ENCODE measurements around the gene EYS.

Gene EYS

GRCh38 chr6:63816401-63816981, 1890.5 kb downstream of the EYS start:
- Histone ChIP-seq H3K27ac (ENCODE audit: low read depth, low read length) (no peak overlapping the region), H3K27me3 (ENCODE audit: control insufficient read depth, low read length) (peaks cover 6% of the 10 kb centered on the region), H3K9me3 (ENCODE audit: control insufficient read depth, insufficient read depth, low read length) (no peaks in the 10 kb centered on the region), H4K20me1 (ENCODE audit: control insufficient read depth, insufficient read depth, low read depth, low read length) (no peaks in the 10 kb centered on the region), H3K4me1 (ENCODE audit: control insufficient read depth, low read length) (no peaks in the 10 kb centered on the region), H3K9me2 (replicated peaks; ENCODE audit: control insufficient read depth, low read length) (no peaks in the 10 kb centered on the region), H3K79me2 (ENCODE audit: control insufficient read depth, low read length) (no peaks in the 10 kb centered on the region), H3K36me3 (ENCODE audit: control insufficient read depth, low read length) (no peaks in the 10 kb centered on the region), H3F3A (ENCODE audit: control insufficient read depth, insufficient read depth) (no peaks in the 10 kb centered on the region), H3K4me3 (ENCODE audit: low read length) (no peak overlapping the region), H3K4me2 (ENCODE audit: low read length) (no peak overlapping the region)
- TF ChIP-seq EZH2phosphoT487 (IDR thresholded peaks at IDR 0.05; ENCODE audit: borderline replicate concordance, low read length) (no peak), CTCF (IDR thresholded peaks at IDR 0.05; ENCODE audit: low read depth, low read length, poor library complexity, severe bottlenecking) (no peak)

GRCh38 chr6:63814459-63814858, 1892.6 kb downstream of the EYS start:
- H3K4me1 ChIP-seq (ENCODE audit: control insufficient read depth, low read length): no peaks in the 10 kb centered on the region

GRCh38 chr6:63813566-63814120, 1893.4 kb downstream of the EYS start:
- H3K4me2 ChIP-seq (ENCODE audit: low read length): no peak overlapping the region
- H3K9me2 ChIP-seq (replicated peaks; ENCODE audit: control insufficient read depth, low read length): no peaks in the 10 kb centered on the region
- TF ChIP-seq CTCF (IDR thresholded peaks at IDR 0.05; ENCODE audit: low read depth, low read length, poor library complexity, severe bottlenecking) (no peak), EZH2phosphoT487 (IDR thresholded peaks at IDR 0.05; ENCODE audit: borderline replicate concordance, low read length) (no peak)
- no peaks in the 10 kb centered on the region for H3K36me3 ChIP-seq (ENCODE audit: control insufficient read depth, low read length)
- H3K9me3 ChIP-seq (ENCODE audit: control insufficient read depth, insufficient read depth, low read length): no peaks in the 10 kb centered on the region
- H3K79me2 ChIP-seq (ENCODE audit: control insufficient read depth, low read length): no peaks in the 10 kb centered on the region
- H3K27me3 ChIP-seq (ENCODE audit: control insufficient read depth, low read length): peaks cover 8% of the 10 kb centered on the region
- H3F3A ChIP-seq (ENCODE audit: control insufficient read depth, insufficient read depth): no peaks in the 10 kb centered on the region
- H3K4me3 ChIP-seq (ENCODE audit: low read length): no peak overlapping the region
- no peak overlapping the region for H3K27ac ChIP-seq (ENCODE audit: low read depth, low read length)
- H3K4me1 ChIP-seq (ENCODE audit: control insufficient read depth, low read length): no peaks in the 10 kb centered on the region
- no peaks in the 10 kb centered on the region for H4K20me1 ChIP-seq (ENCODE audit: control insufficient read depth, insufficient read depth, low read depth, low read length)

More at GRCh38 chr6:63814459-63814858, 1892.6 kb downstream of the EYS start:
- Histone ChIP-seq H3K36me3 (ENCODE audit: control insufficient read depth, low read length) (no peaks in the 10 kb centered on the region), H3K27me3 (ENCODE audit: control insufficient read depth, low read length) (peaks cover 8% of the 10 kb centered on the region), H4K20me1 (ENCODE audit: control insufficient read depth, insufficient read depth, low read depth, low read length) (no peaks in the 10 kb centered on the region), H3K27ac (ENCODE audit: low read depth, low read length) (no peak overlapping the region), H3K4me3 (ENCODE audit: low read length) (no peak overlapping the region), H3K9me2 (replicated peaks; ENCODE audit: control insufficient read depth, low read length) (no peaks in the 10 kb centered on the region), H3F3A (ENCODE audit: control insufficient read depth, insufficient read depth) (no peaks in the 10 kb centered on the region), H3K79me2 (ENCODE audit: control insufficient read depth, low read length) (no peaks in the 10 kb centered on the region), H3K4me2 (ENCODE audit: low read length) (no peak overlapping the region), H3K9me3 (ENCODE audit: control insufficient read depth, insufficient read depth, low read length) (no peaks in the 10 kb centered on the region)
- no peak for TF ChIP-seq EZH2phosphoT487 (IDR thresholded peaks at IDR 0.05; ENCODE audit: borderline replicate concordance, low read length)

- Histone ChIP-seq H3K9me2 (replicated peaks; ENCODE audit: control insufficient read depth, low read length) (no peaks in the 10 kb centered on the region), H3K79me2 (ENCODE audit: control insufficient read depth, low read length) (no peaks in the 10 kb centered on the region), H3K27me3 (ENCODE audit: control insufficient read depth, low read length) (peaks cover 4% of the 10 kb centered on the region; the same call in 1 of the 2 replicates), H3K4me3 (ENCODE audit: low read length) (no peak overlapping the region), H3K27ac (ENCODE audit: low read depth, low read length) (no peak overlapping the region), H3K36me3 (ENCODE audit: control insufficient read depth, low read length) (no peaks in the 10 kb centered on the region), H3F3A (ENCODE audit: control insufficient read depth, insufficient read depth) (no peaks in the 10 kb centered on the region), H3K4me1 (ENCODE audit: control insufficient read depth, low read length) (no peaks in the 10 kb centered on the region), H3K4me2 (ENCODE audit: low read length) (no peak overlapping the region), H3K9me3 (ENCODE audit: control insufficient read depth, insufficient read depth, low read length) (no peaks in the 10 kb centered on the region), H4K20me1 (ENCODE audit: control insufficient read depth, insufficient read depth, low read depth, low read length) (no peaks in the 10 kb centered on the region)
- TF ChIP-seq CTCF (IDR thresholded peaks at IDR 0.05; ENCODE audit: low read depth, low read length, poor library complexity, severe bottlenecking): no peak
- TF ChIP-seq EZH2phosphoT487 (IDR thresholded peaks at IDR 0.05; ENCODE audit: borderline replicate concordance, low read length): no peak
Observed at GRCh38 chr6:63808576-63808975, 1898.5 kb downstream of the EYS start.
